Adipocyte (in vitro differentiated cells): ENCODE measurements around the gene FGD2.
"Not testable (repeated sequence)": the region's sequence is repeated elsewhere in the genome, so short reads cannot be mapped to it uniquely, and the experiment has no call there.

ENCODE experiments used
- DNase-seq: peaks from one replicate; pipeline ENCODE4 v3.0.0-alpha.2; 2015; ENCODE audit warnings: low read depth
- H3K27me3 ChIP-seq: replicated peaks from 2 replicates; pipeline ENCODE4 v1.7.0; 2013; ENCODE audit warnings: mild to moderate bottlenecking, low read length, moderate library complexity; ENCODE audit not compliant: control insufficient read depth, insufficient read depth
- H3K36me3 ChIP-seq: 2 replicates; pipeline ENCODE4 v1.7.0; 2013; ENCODE audit warnings: low read length, mild to moderate bottlenecking, moderate library complexity; ENCODE audit not compliant: control insufficient read depth, insufficient read depth, severe bottlenecking
- H3K4me1 ChIP-seq: 2 replicates; pipeline ENCODE4 v1.7.0; 2013; ENCODE audit warnings: mild to moderate bottlenecking, low read length, moderate library complexity; ENCODE audit not compliant: control insufficient read depth, insufficient read depth
- H3K4me3 ChIP-seq: 2 replicates; pipeline ENCODE4 v1.7.0; 2013; ENCODE audit warnings: mild to moderate bottlenecking, low read length, moderate library complexity
- H3K9ac ChIP-seq: 2 replicates; pipeline ENCODE4 v1.7.0; 2013; ENCODE audit warnings: mild to moderate bottlenecking, low read length, moderate library complexity
- H3K9me3 ChIP-seq: 2 replicates; pipeline ENCODE4 v1.7.0; 2013; ENCODE audit warnings: mild to moderate bottlenecking, low read length, moderate library complexity; ENCODE audit not compliant: control insufficient read depth

Gene FGD2

DNA sequence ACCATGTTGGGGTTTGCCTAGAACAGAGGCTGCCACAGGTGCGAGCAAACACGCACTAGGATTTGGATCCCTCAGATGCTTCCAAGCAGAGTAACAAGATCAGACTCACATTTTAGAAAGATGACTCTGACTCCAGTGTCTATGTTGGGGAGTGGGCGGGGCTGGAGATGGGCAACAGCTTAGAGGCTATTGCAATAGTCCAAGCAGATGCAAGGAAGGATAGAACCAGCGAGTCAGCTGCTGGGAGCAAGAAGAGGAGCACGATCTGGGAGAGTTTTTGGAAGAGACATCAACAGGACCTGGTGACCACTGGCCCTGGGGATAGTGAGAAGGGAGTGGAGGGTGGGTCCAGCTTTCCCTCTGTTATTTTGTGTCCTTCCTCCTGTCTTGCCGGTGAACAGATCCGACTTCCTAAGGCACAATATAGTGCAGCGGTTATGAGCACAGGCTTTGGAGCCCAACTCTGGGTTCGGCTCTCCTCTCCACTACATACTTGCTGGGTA lies 52.7 kb downstream of the FGD2 start:
- Histone ChIP-seq H3K4me3 (no peak overlapping the region), H3K9me3 (no peaks in the 10 kb centered on the region), H3K9ac (peak overlapping the region; percentile 84), H3K27me3 (no peaks in the 10 kb centered on the region), H3K36me3 (no peaks in the 10 kb centered on the region), H3K4me1 (peaks cover 28% of the 10 kb centered on the region)
- peak; percentile 53 for DNase-seq

DNA sequence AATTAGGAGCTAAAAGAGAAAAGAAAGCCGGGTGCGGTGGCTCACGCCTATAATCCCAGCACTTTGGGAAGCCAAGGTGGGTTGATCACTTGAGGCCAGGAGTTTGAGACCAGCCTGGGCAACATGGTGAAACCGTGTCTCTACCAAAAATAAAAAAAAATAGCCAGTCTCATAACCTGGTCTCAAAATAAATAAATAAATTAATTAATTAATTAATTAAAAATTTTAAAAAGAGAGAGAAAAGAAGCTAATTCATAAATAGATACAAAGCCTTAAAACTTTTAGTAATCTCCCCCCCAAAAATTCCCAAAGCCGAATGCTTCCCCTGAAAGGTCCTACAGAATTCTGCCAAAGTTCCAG lies 53.5 kb downstream of the FGD2 start:
- H3K9ac ChIP-seq = peak overlapping the region; percentile 84
- H3K9me3 ChIP-seq, DNase-seq, H3K36me3 ChIP-seq, H3K27me3 ChIP-seq, H3K4me3 ChIP-seq: not testable (repeated sequence)
- H3K4me1 ChIP-seq = peaks cover 28% of the 10 kb centered on the region

- Histone ChIP-seq H3K4me3 (peak overlapping the region; percentile 61), H3K4me1 (peaks cover 28% of the 10 kb centered on the region)
- peak; percentile 95 for DNase-seq
Observed at GRCh38 chr6:37059344-37060194, 54.1 kb downstream of the FGD2 start.

GRCh38 chr6:37060195-37060559 lies 54.7 kb downstream of the FGD2 start:
- H3K27me3 ChIP-seq = no peaks in the 10 kb centered on the region
- no peak for DNase-seq
- peak overlapping the region; percentile 84 for H3K9ac ChIP-seq
- no peaks in the 10 kb centered on the region for H3K9me3 ChIP-seq
- no peak overlapping the region for H3K4me3 ChIP-seq
- peaks cover 28% of the 10 kb centered on the region for H3K4me1 ChIP-seq
- no peaks in the 10 kb centered on the region for H3K36me3 ChIP-seq

More at GRCh38 chr6:37059344-37060194, 54.1 kb downstream of the FGD2 start:
- Histone ChIP-seq H3K27me3 (no peaks in the 10 kb centered on the region), H3K9me3 (no peaks in the 10 kb centered on the region), H3K36me3 (no peaks in the 10 kb centered on the region), H3K9ac (peak overlapping the region; percentile 84)

DNA sequence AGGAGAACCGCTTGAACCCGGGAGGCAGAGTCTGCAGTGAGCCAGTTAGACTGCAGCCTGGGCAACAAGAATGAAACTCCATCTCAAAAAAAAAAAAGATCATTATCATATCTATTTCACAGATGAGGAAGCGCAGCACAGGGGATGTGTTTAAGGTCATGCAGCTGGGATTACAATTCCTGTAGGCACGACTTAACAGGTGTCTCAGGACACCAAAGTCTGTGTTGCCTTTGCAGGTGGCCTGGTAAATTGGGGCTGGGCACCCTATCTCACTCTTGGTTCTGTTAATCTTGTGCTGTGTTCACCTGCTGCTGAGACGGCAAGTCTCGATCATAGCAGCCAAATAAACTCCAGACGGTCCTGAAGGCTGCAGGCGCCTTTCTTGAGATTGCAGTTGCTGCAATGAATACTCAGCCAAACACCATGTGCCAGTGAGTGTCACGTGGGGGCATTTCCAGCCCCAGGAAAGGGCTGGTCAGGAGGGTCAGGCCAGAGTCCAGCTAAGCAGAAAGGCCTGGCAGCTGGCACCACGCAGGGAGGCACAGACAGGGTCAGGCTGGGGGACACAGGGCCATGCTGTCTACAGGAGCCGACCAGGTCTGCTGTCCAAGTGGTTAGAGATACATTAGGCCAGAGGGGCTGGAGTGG lies 55.8 kb downstream of the FGD2 start:
- Histone ChIP-seq H3K4me1 (peaks cover 28% of the 10 kb centered on the region), H3K9me3 (no peaks in the 10 kb centered on the region), H3K36me3 (no peaks in the 10 kb centered on the region), H3K9ac (no peak overlapping the region), H3K4me3 (no peak overlapping the region), H3K27me3 (no peaks in the 10 kb centered on the region)
- DNase-seq = no peak

DNA sequence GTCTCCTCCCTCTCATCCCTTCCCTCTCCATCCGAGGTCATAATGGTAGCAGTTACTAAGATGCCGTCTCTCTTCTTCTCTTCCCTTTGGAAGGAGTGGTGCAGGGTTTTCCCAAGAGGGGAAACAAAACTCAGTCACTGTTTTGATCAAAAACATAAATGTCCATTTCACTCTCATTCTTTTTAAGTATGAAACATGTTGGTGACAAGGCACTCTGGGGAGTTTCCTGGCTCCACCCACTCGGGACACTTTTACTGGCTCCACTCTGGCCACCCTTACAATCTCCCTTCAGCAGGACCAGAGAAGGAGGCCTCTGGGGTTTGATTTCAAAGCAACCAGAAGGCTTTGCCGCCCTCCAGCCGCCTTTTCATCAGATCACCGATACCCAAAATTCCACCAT lies 57.0 kb downstream of the FGD2 start:
- Histone ChIP-seq H3K9me3 (no peaks in the 10 kb centered on the region), H3K9ac (no peak overlapping the region), H3K27me3 (no peaks in the 10 kb centered on the region), H3K4me3 (no peak overlapping the region), H3K36me3 (no peaks in the 10 kb centered on the region), H3K4me1 (peaks cover 28% of the 10 kb centered on the region)
- no peak for DNase-seq

DNA sequence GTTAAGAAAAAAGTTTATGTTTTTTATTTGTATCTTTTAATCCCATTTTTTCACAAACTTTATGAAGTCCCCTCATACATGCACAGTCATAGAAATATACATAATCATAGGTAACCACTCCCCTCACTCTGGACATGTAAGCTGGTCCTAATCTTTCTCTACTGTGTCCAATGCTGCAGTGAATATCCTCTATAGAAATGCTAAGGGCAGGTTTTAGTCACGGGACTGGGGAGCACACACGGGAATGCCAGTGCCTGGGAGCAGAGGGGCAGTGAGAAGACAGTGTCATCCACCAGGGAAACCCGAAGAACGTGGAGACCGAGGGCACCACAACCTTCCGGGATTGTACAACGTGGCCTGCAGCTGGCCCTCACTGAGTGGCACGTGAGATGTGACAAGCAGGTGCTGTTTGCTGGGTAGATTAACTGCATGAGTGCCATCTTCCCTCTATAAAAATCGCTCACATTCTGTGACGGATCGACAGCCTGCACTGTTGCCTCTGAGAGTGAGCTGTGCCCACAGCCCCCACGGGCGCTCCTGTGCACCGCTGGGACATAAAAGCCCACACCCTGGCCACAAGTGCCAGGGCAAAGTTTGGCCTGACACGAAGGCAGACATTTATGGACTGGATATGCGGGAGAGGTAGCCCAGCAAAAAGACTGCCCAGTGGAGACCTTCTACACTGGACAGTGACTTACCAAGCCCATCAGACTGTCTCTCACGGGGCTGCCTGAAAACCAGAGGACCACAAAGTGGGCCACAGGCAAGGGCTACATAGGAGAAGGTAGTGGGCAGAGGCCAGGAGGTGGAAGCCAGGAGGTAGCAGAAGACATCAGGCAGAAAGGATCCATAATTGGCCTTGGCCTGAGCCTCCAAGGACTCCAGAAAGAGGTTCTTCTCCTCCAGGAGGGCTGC lies 63.2 kb downstream of the FGD2 start:
- Histone ChIP-seq H3K9me3 (peaks cover 7% of the 10 kb centered on the region), H3K4me3 (no peak overlapping the region), H3K4me1 (peaks cover 11% of the 10 kb centered on the region), H3K27me3 (no peaks in the 10 kb centered on the region), H3K36me3 (no peaks in the 10 kb centered on the region), H3K9ac (no peak overlapping the region)
- no peak for DNase-seq

DNA sequence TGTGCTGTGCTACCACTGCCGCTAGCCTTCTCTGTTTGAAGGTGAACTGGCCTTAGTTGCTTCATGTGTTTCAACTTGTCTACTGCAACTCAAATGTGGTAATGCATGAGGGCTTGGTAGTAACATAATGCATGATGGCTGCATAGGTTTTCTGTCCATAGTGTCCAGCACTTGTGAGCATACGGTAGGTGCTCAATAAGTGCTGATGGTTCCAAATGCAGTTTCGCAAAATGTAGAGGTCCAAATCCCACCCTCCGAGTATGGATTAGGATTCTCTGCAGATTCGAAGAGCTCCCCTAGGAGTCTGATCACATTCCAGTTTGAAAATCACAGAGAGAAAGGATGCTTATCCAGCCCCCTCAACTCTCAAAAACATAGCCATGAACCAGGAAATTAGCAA lies 64.2 kb downstream of the FGD2 start:
- H3K9ac ChIP-seq = no peak overlapping the region
- DNase-seq = no peak
- no peaks in the 10 kb centered on the region for H3K27me3 ChIP-seq
- no peak overlapping the region for H3K4me3 ChIP-seq
- H3K4me1 ChIP-seq = peaks cover 20% of the 10 kb centered on the region
- no peaks in the 10 kb centered on the region for H3K36me3 ChIP-seq
- H3K9me3 ChIP-seq = peaks cover 7% of the 10 kb centered on the region

DNA sequence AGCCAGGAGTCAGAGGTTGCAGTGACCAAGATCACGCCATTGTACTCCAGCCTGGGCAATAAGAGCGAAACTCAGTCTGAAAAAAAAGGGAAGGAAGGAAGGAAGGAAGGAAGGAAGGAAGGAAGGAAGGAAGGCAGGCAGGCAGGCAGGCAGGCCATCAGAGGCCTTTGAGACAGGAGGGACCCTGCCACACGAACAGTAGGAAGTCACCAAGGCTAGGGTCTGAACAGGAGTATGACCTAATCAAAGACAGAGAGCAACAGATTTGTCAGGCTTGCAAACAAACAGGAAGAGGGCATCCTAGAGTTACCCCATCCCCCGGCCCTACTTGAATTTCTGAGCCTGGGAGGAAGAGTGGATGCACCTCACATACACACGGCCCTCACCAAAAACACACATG lies 67.1 kb downstream of the FGD2 start:
- DNase-seq = no peak
- H3K4me3 ChIP-seq = no peak overlapping the region
- no peaks in the 10 kb centered on the region for H3K27me3 ChIP-seq
- no peak overlapping the region for H3K9ac ChIP-seq
- peaks cover 7% of the 10 kb centered on the region for H3K9me3 ChIP-seq
- H3K36me3 ChIP-seq = no peaks in the 10 kb centered on the region
- H3K4me1 ChIP-seq = peaks cover 31% of the 10 kb centered on the region

DNA sequence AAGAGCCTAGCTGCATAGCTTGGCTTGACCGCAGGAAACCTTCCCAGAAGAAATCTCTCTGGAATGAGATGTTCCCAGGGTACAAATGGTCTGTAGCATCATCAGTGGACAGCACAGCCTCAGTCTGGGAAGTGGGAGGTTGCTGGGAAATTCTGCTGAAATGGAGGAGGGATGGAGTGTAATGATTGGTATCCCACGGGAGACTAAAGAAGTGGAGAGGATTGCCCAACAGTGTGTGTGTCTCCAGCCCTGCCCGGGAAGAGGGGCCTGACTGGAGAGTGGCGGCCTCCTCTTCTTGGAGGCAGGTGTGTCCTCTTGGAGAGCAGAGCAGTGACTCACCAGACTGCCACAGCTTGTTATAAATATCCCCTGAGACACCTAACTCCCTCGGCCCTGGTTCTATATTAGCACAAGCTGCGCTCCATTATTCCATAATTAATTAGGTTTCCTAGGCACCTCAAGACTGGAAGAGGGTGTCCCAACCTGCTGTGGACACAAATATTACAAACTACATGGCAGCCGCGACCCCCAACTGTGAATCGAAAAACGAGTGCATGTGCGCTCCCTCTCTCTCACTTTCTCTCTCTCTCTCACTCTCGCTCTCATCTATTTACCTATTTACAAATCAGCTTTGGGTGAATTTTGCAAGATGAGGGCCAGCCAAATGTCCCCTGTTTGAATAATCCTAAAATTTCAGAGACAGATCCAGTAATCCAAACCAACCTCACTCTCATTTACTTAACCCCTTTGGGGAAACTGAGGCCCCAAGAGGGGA lies 68.8 kb downstream of the FGD2 start:
- Histone ChIP-seq H3K4me3 (no peak overlapping the region), H3K9me3 (peaks cover 7% of the 10 kb centered on the region), H3K27me3 (no peaks in the 10 kb centered on the region), H3K9ac (no peak overlapping the region), H3K36me3 (no peaks in the 10 kb centered on the region), H3K4me1 (peaks cover 46% of the 10 kb centered on the region)
- DNase-seq = peak; percentile 51
